MM.1S (cell line): ENCODE results near the gene FAM228B.

Experiments used
- CTCF ChIP-seq: fragments of 300-600 bp; sonication (generic); IDR thresholded peaks from 2 replicates; pipeline ENCODE4 v1.5.1; 2016; ENCODE audit warnings: antibody characterized with exemption, low read length, mixed read lengths
- EZH2 ChIP-seq: fragments of 300-600 bp; sonication (generic); optimal IDR thresholded peaks from 2 replicates; pipeline ENCODE3; 2017; ENCODE audit warnings: low read depth, mild to moderate bottlenecking, antibody characterized with exemption, low read length, mixed read lengths
- EZH2phosphoT487 ChIP-seq: fragments of 300-600 bp; sonication (generic); IDR thresholded peaks from 2 replicates; pipeline ENCODE4 v1.6.1; 2018; ENCODE audit warnings: antibody characterized with exemption, low read length

DNA sequence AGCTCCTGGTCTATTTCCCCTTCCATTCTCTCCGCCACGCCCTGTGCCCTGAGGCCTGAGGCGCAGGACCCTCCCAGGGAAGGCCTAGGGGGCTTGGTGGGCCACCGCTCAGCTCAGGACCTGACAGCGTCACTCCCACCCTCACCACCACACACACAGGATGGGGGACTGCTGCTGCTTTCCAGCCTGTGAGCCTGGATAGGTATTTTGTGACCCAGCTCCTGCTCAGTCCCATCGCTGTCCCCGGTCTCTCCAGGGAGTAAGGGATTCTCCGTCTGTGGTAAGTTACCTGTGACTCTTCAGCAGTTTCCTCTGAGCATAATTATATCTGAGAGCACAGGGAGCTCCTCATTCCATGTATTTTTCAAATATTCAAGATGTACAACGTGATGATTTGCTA is 67.9 kb downstream of the FAM228B start:
- no peak for TF ChIP-seq CTCF
- TF ChIP-seq EZH2, result no peak
- TF ChIP-seq EZH2phosphoT487, result no peak
